MM.1S (cell line): ENCODE measurements around the gene ZC3H8.

Source experiments
- EZH2 ChIP-seq: fragments of 300-600 bp; sonication (generic); optimal IDR thresholded peaks from 2 replicates; pipeline ENCODE3; 2017; ENCODE audit warnings: low read depth, mild to moderate bottlenecking, antibody characterized with exemption, low read length, mixed read lengths
- EZH2phosphoT487 ChIP-seq: fragments of 300-600 bp; sonication (generic); IDR thresholded peaks from 2 replicates; pipeline ENCODE4 v1.6.1; 2018; ENCODE audit warnings: antibody characterized with exemption, low read length
- TF ChIP-seq, protein P1 (sequence below): fragments of 300-600 bp; sonication (generic); IDR thresholded peaks from 2 replicates; pipeline ENCODE4 v1.5.1; 2016; ENCODE audit warnings: antibody characterized with exemption, low read length, mixed read lengths

DNA sequence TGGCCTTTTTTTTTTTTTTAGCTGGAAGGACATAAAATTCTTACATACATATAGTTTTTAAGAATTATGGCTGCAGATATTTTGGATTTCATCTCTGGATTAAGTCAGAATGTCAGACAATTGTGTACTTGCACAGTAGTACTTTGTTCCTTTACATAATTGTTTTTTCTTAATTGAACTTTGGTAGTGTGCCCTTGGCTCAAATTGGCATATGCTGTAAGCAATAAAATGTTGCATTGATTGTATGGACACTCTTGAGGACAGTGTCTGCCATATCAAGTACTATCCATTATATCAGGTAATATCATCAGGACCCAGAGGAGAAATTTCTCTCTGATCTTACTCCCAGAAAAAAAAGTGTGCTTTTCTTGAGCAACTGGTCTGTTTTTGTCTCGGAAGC lies 35.8 kb upstream of the ZC3H8 start:
- no peak for TF ChIP-seq EZH2
- TF ChIP-seq, protein P1, sequence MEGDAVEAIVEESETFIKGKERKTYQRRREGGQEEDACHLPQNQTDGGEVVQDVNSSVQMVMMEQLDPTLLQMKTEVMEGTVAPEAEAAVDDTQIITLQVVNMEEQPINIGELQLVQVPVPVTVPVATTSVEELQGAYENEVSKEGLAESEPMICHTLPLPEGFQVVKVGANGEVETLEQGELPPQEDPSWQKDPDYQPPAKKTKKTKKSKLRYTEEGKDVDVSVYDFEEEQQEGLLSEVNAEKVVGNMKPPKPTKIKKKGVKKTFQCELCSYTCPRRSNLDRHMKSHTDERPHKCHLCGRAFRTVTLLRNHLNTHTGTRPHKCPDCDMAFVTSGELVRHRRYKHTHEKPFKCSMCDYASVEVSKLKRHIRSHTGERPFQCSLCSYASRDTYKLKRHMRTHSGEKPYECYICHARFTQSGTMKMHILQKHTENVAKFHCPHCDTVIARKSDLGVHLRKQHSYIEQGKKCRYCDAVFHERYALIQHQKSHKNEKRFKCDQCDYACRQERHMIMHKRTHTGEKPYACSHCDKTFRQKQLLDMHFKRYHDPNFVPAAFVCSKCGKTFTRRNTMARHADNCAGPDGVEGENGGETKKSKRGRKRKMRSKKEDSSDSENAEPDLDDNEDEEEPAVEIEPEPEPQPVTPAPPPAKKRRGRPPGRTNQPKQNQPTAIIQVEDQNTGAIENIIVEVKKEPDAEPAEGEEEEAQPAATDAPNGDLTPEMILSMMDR: no peak
- no peak for TF ChIP-seq EZH2phosphoT487
